ENCODE results near the gene TICAM2. TPM values are rescaled to one million over a fixed set of nuclear protein-coding genes. Genes with fewer than 3 reads are reported as not detected.

Gene TICAM2
- total RNA-seq, 1 donor from 2014 or later = 1.1 TPM

- Mint-ChIP-seq H3K27ac (peak overlapping the region; percentile 34), H3K27me3 (no peaks in the 10 kb centered on the region), H3K4me3 (ENCODE audit: low read depth) (peak overlapping the region; percentile 92), H3K36me3 (ENCODE audit: insufficient read depth) (peaks cover 34% of the 10 kb centered on the region), H3K9me3 (ENCODE audit: low read depth) (no peaks in the 10 kb centered on the region), H3K4me1 (ENCODE audit: low read depth) (peaks cover 44% of the 10 kb centered on the region)
- no peak for TF ChIP-seq CTCF (IDR thresholded peaks at IDR 0.05; ENCODE audit: unreplicated experiment)
- no peak for DNase-seq (ENCODE audit: low spot score, unreplicated experiment)
These were observed 60.7 kb downstream of the TICAM2 start for GRCh38 chr5:115541611-115542010.

- DNase-seq (ENCODE audit: low spot score, unreplicated experiment) = no peak
- peak overlapping the region; percentile 79 for H3K27ac Mint-ChIP-seq
- no peaks in the 10 kb centered on the region for H3K27me3 Mint-ChIP-seq
- H3K9me3 Mint-ChIP-seq (ENCODE audit: low read depth) = peaks cover 8% of the 10 kb centered on the region
- H3K36me3 Mint-ChIP-seq (ENCODE audit: insufficient read depth) = peaks cover 43% of the 10 kb centered on the region
- no peak for TF ChIP-seq CTCF (IDR thresholded peaks at IDR 0.05; ENCODE audit: unreplicated experiment)
- no peak overlapping the region for H3K4me3 Mint-ChIP-seq (ENCODE audit: low read depth)
- H3K4me1 Mint-ChIP-seq (ENCODE audit: low read depth) = peaks cover 27% of the 10 kb centered on the region
These were observed 66.7 kb downstream of the TICAM2 start for GRCh38 chr5:115535479-115536035.

DNA sequence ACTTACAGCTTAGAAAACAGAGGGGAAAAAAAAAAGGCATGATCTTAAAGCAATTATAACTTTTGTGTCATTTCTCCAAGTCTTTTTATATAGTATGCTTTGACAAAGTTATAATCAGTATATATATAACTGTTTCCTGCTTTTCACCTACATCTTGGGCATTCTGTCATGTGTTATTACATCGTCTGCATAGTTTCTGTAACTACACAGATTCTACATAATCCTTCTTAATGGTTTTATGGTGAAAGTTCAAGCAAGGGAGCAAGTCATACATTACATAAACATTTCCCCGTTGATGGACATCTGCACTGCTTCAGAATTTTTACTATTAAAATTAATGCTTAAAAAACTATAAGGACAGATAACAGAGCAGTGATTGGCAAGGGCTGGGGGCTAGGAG is 69.8 kb downstream of the TICAM2 start:
- DNase-seq (ENCODE audit: low spot score, unreplicated experiment) = no peak
- Mint-ChIP-seq H3K4me3 (ENCODE audit: low read depth) (no peak overlapping the region), H3K9me3 (ENCODE audit: low read depth) (peaks cover 8% of the 10 kb centered on the region), H3K27ac (no peak overlapping the region), H3K36me3 (ENCODE audit: insufficient read depth) (peaks cover 30% of the 10 kb centered on the region), H3K4me1 (ENCODE audit: low read depth) (peaks cover 11% of the 10 kb centered on the region), H3K27me3 (no peaks in the 10 kb centered on the region)
- TF ChIP-seq CTCF (IDR thresholded peaks at IDR 0.05; ENCODE audit: unreplicated experiment) = no peak

DNA sequence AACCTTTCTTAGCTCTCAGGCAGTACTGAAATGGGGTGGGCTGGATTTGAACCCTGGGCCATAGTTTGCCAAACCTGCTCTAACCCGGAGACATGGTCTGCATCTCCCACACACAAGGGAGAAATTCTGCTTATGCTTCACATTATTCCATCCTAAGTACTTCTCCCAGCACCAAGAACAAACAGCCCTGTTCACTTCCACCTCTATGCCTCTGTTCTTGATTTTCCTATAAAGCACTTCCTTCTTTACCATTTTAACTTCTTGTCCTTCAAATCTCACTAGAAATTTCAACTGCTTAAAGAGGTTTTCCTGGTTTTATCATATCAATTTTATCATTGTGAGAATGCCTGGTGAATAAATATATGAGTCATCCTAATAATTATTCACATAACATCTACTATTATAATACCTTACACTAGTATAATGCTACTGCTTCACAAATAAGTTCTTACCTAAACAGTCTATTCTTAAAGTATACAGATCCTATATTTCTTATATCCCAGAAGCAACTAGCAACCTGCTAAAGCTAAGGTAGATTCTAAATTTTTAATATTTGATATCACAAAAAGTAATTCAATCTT is 70.4 kb downstream of the TICAM2 start:
- peaks cover 8% of the 10 kb centered on the region for H3K9me3 Mint-ChIP-seq (ENCODE audit: low read depth)
- H3K27me3 Mint-ChIP-seq = no peaks in the 10 kb centered on the region
- H3K36me3 Mint-ChIP-seq (ENCODE audit: insufficient read depth) = peaks cover 24% of the 10 kb centered on the region
- H3K27ac Mint-ChIP-seq = no peak overlapping the region
- H3K4me3 Mint-ChIP-seq (ENCODE audit: low read depth) = no peak overlapping the region
- peaks cover 8% of the 10 kb centered on the region for H3K4me1 Mint-ChIP-seq (ENCODE audit: low read depth)
- no peak for DNase-seq (ENCODE audit: low spot score, unreplicated experiment)
- no peak for TF ChIP-seq CTCF (IDR thresholded peaks at IDR 0.05; ENCODE audit: unreplicated experiment)

DNA sequence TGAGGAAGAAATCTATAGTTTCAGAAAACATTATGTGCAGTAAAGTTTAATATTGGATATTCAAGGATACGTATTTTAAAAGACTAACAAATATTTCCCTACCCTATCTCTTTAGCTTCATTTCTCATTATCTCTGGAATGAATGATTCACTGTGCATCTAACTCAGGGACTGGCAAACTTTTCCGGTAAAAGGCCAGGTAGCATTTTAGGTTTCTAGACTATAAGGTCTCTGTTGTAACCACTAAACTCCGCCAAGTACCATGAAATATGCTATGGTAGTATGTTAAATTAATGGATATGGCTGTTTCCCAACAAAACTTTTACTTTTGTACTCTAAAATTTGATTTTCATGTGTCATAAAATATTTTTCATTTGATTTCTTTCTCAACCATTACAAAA is 70.9 kb downstream of the TICAM2 start:
- H3K27ac Mint-ChIP-seq = no peak overlapping the region
- H3K27me3 Mint-ChIP-seq = no peaks in the 10 kb centered on the region
- H3K36me3 Mint-ChIP-seq (ENCODE audit: insufficient read depth) = peaks cover 21% of the 10 kb centered on the region
- H3K4me1 Mint-ChIP-seq (ENCODE audit: low read depth) = peaks cover 8% of the 10 kb centered on the region
- no peak for DNase-seq (ENCODE audit: low spot score, unreplicated experiment)
- TF ChIP-seq CTCF (IDR thresholded peaks at IDR 0.05; ENCODE audit: unreplicated experiment) = no peak
- no peak overlapping the region for H3K4me3 Mint-ChIP-seq (ENCODE audit: low read depth)
- peaks cover 8% of the 10 kb centered on the region for H3K9me3 Mint-ChIP-seq (ENCODE audit: low read depth)
